SK-N-SH (cell line): Measurements from ENCODE around the gene TWSG1. TPM values are rescaled to one million over a fixed set of nuclear protein-coding genes. Genes with fewer than 3 reads are reported as not detected.

Source experiments
- CTCF ChIA-PET: fragments of 300-600, 350-600 bp; formaldehyde crosslinking; extraction: SDS; loops from one replicate; lab custom pipeline; 2021; lab: Yijun Ruan, JAX
- POLR2A ChIA-PET: fragments of 350-600 bp; sonication (Branson Sonifier 250); formaldehyde crosslinking; extraction: SDS; loops from one replicate; lab custom pipeline; 2020; ENCODE audit warnings: antibody characterized with exemption, inconsistent platforms; lab: Yijun Ruan, JAX
- DNase-seq: peaks from one replicate; pipeline ENCODE4 v3.0.0; 2012
- H2AFZ ChIP-seq: fragments of 200-600 bp; sonication (generic); 2 replicates; pipeline ENCODE4 v1.8.1; 2016; ENCODE audit warnings: antibody characterized with exemption, mild to moderate bottlenecking, low read depth
- H3F3A ChIP-seq: fragments of 200-600 bp; sonication (generic); replicated peaks from 2 replicates; pipeline ENCODE3; 2016; ENCODE audit warnings: antibody characterized with exemption, mild to moderate bottlenecking; ENCODE audit not compliant: insufficient read depth
- H3K27ac ChIP-seq, 2 experiments: fragments of 200-500 bp in 1 of 2; fragments of 200-600 bp in 1 of 2; sonication (Bioruptor generic) in 1 of 2; sonication (generic), shearing (Covaris generic) in 1 of 2; 2 replicates each; pipeline versions ENCODE4 v1.5.1 to v1.6.1; 2014 to 2016; ENCODE audit warnings: low read depth in 2 of 2, inconsistent platforms in 1 of 2, low read length in 1 of 2, mild to moderate bottlenecking in 1 of 2, mixed read lengths in 1 of 2
- H3K27me3 ChIP-seq: fragments of 200-600 bp; sonication (generic), shearing (Covaris generic); 2 replicates; pipeline ENCODE4 v1.6.1; 2016; ENCODE audit warnings: mixed run types; ENCODE audit not compliant: insufficient read depth
- H3K36me3 ChIP-seq, 2 experiments: fragments of 200-500 bp in 1 of 2; fragments of 200-600 bp in 1 of 2; sonication (Bioruptor generic) in 1 of 2; sonication (generic) in 1 of 2; replicated peaks in 1 of 2; 2 replicates each; pipeline versions ENCODE3 to v1.5.1; 2014 to 2016; ENCODE audit warnings: low read length in 1 of 2, mild to moderate bottlenecking in 1 of 2; ENCODE audit not compliant: insufficient read depth in 2 of 2, control insufficient read depth in 1 of 2
- H3K4me1 ChIP-seq, 2 experiments: fragments of 200-500 bp in 1 of 2; fragments of 200-600 bp in 1 of 2; sonication (Bioruptor generic) in 1 of 2; sonication (generic), shearing (Covaris generic) in 1 of 2; 2 replicates each; pipeline versions ENCODE4 v1.5.1 to v1.6.1; 2014 to 2016; ENCODE audit warnings: low read depth in 1 of 2, low read length in 1 of 2, mixed run types in 1 of 2; ENCODE audit not compliant: insufficient read depth in 2 of 2, control insufficient read depth in 1 of 2
- H3K4me2 ChIP-seq: fragments of 200-600 bp; sonication (generic), shearing (Covaris generic); 2 replicates; pipeline ENCODE4 v1.6.1; 2017; ENCODE audit warnings: mixed run types
- H3K4me3 ChIP-seq, 2 experiments: fragments of 200-500 bp in 1 of 2; fragments of 200-600 bp in 1 of 2; sonication (Bioruptor generic) in 1 of 2; sonication (generic), shearing (Covaris generic) in 1 of 2; 2 replicates each; pipeline versions ENCODE4 v1.5.1 to v1.8.1; 2014 to 2016; ENCODE audit warnings: low read depth in 2 of 2, inconsistent platforms in 1 of 2, low read length in 1 of 2, mild to moderate bottlenecking in 1 of 2, mixed read lengths in 1 of 2, moderate library complexity in 1 of 2
- H3K79me2 ChIP-seq: fragments of 200-600 bp; sonication (generic); 2 replicates; pipeline ENCODE4 v1.8.1; 2017; ENCODE audit warnings: mild to moderate bottlenecking; ENCODE audit not compliant: insufficient read depth
- H3K9ac ChIP-seq: fragments of 200-600 bp; sonication (generic); 2 replicates; pipeline ENCODE4 v1.6.1; 2017; ENCODE audit warnings: mixed run types
- H3K9me2 ChIP-seq: fragments of 200-600 bp; sonication (generic); 2 replicates; pipeline ENCODE4 v1.6.1; 2017; ENCODE audit warnings: mixed run types
- H3K9me3 ChIP-seq: fragments of 200-600 bp; sonication (generic); 2 replicates; pipeline ENCODE4 v1.6.1; 2017; ENCODE audit warnings: mixed run types, mild to moderate bottlenecking, moderate library complexity
- H4K20me1 ChIP-seq: fragments of 200-600 bp; sonication (generic); 2 replicates; pipeline ENCODE4 v1.6.1; 2017; ENCODE audit warnings: mild to moderate bottlenecking, mixed run types; ENCODE audit not compliant: insufficient read depth
- CHD2 ChIP-seq: fragments of 150-350 bp; IDR thresholded peaks from 2 replicates; pipeline ENCODE4 v1.6.1; 2018; ENCODE audit warnings: low read length; ENCODE audit not compliant: partially characterized antibody
- GABPA ChIP-seq: IDR thresholded peaks from 2 replicates; pipeline ENCODE4 v1.4.0; 2012; ENCODE audit warnings: low read depth, mild to moderate bottlenecking
- GATA2 ChIP-seq: sonication (generic); formaldehyde crosslinking; IDR thresholded peaks from 2 replicates; pipeline ENCODE4 v1.5.0; 2020; ENCODE audit warnings: mild to moderate bottlenecking, missing genetic modification reagents
- IRF3 ChIP-seq: fragments of 150-350 bp; IDR thresholded peaks from 2 replicates; pipeline ENCODE4 v1.6.1; 2016; ENCODE audit warnings: mild to moderate bottlenecking, low read depth, low read length
- MXI1 ChIP-seq: IDR thresholded peaks from 2 replicates; pipeline ENCODE4 v1.6.1; 2012; ENCODE audit warnings: mild to moderate bottlenecking, low read depth, low read length, improper control_type of control experiment
- POLR2AphosphoS5 ChIP-seq: IDR thresholded peaks from 2 replicates; pipeline ENCODE4 v1.6.1; 2012; ENCODE audit warnings: low read depth, low read length
- RFX5 ChIP-seq: IDR thresholded peaks from 2 replicates; pipeline ENCODE4 v1.6.1; 2012; ENCODE audit warnings: mild to moderate bottlenecking, improper control_type of control experiment, low read length
- SIN3A ChIP-seq: IDR thresholded peaks from 2 replicates; pipeline ENCODE4 v1.6.1; 2012; ENCODE audit warnings: low read depth, mild to moderate bottlenecking, low read length, moderate library complexity, borderline replicate concordance
- TCF12 ChIP-seq: IDR thresholded peaks from 2 replicates; pipeline ENCODE4 v1.4.0; 2012
- TEAD4 ChIP-seq: IDR thresholded peaks from 2 replicates; pipeline ENCODE4 v1.4.0; 2012; ENCODE audit warnings: mild to moderate bottlenecking, borderline replicate concordance; ENCODE audit not compliant: insufficient read depth
- USF2 ChIP-seq: fragments of 150-350 bp; IDR thresholded peaks from 2 replicates; pipeline ENCODE4 v1.6.1; 2017; ENCODE audit warnings: antibody characterized with exemption, low read length, low read depth, borderline replicate concordance
- ZBTB33 ChIP-seq: IDR thresholded peaks from 2 replicates; pipeline ENCODE4 v1.4.0; 2012; ENCODE audit warnings: low read depth, borderline replicate concordance
- WGBS: methylation state at CpG from one replicate; pipeline ENCODE4 v1.1.6; 2017; ENCODE audit warnings: low lambda C conversion rate; 5-methylcytosine and 5-hydroxymethylcytosine counted together
- polyA plus RNA-seq, 3 experiments: library from polyadenylated mRNA; depleted of rRNA; stranded (reverse); fragments of >200 nt; gene quantifications; 2 replicates each; pipeline ENCODE4 v1.2.3, GENCODE V29; 2012

The TWSG1 gene
- polyA plus RNA-seq, 1 of the 3 experiments (the other 2 are of a cell fraction) = 44.0 TPM

GRCh38 chr18:9340472-9340871 is 5.9 kb downstream of the TWSG1 start:
- TF ChIP-seq TEAD4 (no peak), CHD2 (no peak), SIN3A (no peak), RFX5 (no peak)
- Histone ChIP-seq H3K9me2 (no peaks in the 10 kb centered on the region), H3K36me3 (peaks cover 25 to 33% of the 10 kb centered on the region in 2 experiments), H2AFZ (no peak overlapping the region), H3K27me3 (no peaks in the 10 kb centered on the region), H3K79me2 (peaks cover 62% of the 10 kb centered on the region), H3K4me2 (no peak overlapping the region), H3F3A (peaks cover 3% of the 10 kb centered on the region), H3K4me1 (peaks cover 0 to 11% of the 10 kb centered on the region in 2 experiments; a peak in 2 of 4 replicates), H3K4me3 (no peak overlapping the region), H4K20me1 (no peaks in the 10 kb centered on the region), H3K9ac (no peak overlapping the region), H3K27ac (no peak overlapping the region), H3K9me3 (no peaks in the 10 kb centered on the region)
- 90% methylated on average over 6 of the region's 6 CpGs for WGBS
- ChIA-PET CTCF (interaction anchor here (0.9 to 1.1 kb wide), 2 partner anchors 19 to 171 kb away, joined by 3 read pairs; no protein-coding TSS in a partner anchor), POLR2A (no interaction called here)
- no peak for DNase-seq

- TF ChIP-seq IRF3 = no peak
- no peak for TF ChIP-seq SIN3A
- TF ChIP-seq GABPA = no peak
- no peak for TF ChIP-seq USF2
- no peak for TF ChIP-seq ZBTB33
- no peak for TF ChIP-seq MXI1
- TF ChIP-seq CHD2 = no peak
- TF ChIP-seq GATA2 (CRISPR knock-in tag) = no peak
- TF ChIP-seq POLR2AphosphoS5 = no peak
- no peak for TF ChIP-seq TCF12
- ChIA-PET POLR2A (no interaction called here), CTCF (no interaction called here)
- H3K9ac ChIP-seq = no peak overlapping the region
- no peaks in the 10 kb centered on the region for H3K9me2 ChIP-seq
- no peaks in the 10 kb centered on the region for H3K9me3 ChIP-seq
- H3K4me3 ChIP-seq = no peak overlapping the region
- H3K4me2 ChIP-seq = no peak overlapping the region
- peaks cover 10 to 28% of the 10 kb centered on the region in 2 experiments for H3K36me3 ChIP-seq
- H3F3A ChIP-seq = peaks cover 3% of the 10 kb centered on the region
- H2AFZ ChIP-seq = no peak overlapping the region
- no peaks in the 10 kb centered on the region for H4K20me1 ChIP-seq
- H3K4me1 ChIP-seq = peaks cover 0 to 9% of the 10 kb centered on the region in 2 experiments; a peak in 1 of 4 replicates
- peaks cover 63% of the 10 kb centered on the region; the same call in 1 of the 2 replicates for H3K79me2 ChIP-seq
- no peak overlapping the region for H3K27ac ChIP-seq
- DNase-seq = no peak
- H3K27me3 ChIP-seq = no peaks in the 10 kb centered on the region
These were observed 9.0 kb downstream of the TWSG1 start for GRCh38 chr18:9343577-9343976.
